GM19463 (cell line): ENCODE results near the gene APOL1.

Source experiments
- ATAC-seq: cut with Tn5 transposase; IDR thresholded peaks from one replicate; pipeline ENCODE4 v1.9.1; 2021; ENCODE audit warnings: mild to moderate bottlenecking, moderate library complexity; ENCODE audit not compliant: unreplicated experiment

The APOL1 gene

DNA sequence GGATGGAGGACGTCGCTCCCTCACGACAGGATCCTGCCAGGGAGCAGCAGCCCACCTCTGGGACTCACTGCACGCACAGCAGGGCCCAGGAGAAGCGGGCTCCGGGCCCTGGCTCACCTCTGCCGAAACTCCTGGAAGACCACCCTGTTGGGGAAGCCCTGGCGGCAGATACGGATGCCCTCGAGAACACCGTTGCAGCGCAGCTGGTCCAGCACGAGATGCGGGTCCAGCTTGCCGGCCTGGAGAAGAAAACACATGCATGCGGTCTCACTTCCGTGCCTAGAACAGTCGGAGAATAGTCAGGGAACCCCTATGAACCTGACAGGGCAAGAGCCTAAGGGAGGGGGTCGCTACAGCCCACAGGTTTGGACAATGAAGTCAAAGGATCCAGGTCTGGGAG, 52.9 kb downstream of the APOL1 start:
- ATAC-seq, result no peak

DNA sequence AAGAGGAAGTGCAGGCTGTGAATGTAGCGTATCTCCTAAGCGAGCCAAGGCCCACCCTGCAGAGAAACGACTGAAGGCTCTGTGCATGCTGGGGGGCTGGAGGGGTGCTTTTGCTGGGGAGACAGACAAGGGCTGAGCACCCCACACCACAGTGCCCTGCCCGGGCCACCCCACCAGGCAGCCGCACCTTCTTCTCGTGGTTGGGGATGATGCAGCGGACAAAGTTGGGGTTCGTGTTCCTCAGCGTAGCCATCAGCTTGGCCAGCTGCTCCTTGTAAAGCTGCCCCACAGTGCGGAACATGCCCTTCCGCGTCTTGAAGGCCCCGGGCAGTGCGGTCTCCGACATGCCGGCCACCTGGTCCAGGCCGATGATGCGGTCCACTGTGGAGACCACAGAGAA, 53.3 kb downstream of the APOL1 start:
- no peak for ATAC-seq

DNA sequence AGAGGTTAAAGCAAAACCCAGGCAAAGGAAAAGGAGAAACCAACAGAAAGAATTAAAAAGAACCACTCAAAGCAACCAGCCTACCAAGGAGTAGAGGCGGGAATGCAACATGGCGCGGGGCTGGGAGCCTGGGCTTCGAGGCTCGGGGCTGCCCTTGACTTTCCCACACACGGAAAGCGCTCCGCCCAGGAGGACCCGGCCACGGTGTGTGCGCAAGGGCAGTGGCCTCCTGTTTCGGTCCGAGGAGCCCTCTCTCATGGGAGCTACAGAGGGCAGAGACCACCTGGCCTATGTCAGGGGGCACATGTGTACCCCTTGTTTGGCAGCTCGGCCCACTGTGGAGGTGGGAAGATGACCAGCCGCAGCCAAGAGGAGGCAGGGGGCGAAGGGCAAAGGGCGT, 55.9 kb downstream of the APOL1 start:
- ATAC-seq, result no peak

DNA sequence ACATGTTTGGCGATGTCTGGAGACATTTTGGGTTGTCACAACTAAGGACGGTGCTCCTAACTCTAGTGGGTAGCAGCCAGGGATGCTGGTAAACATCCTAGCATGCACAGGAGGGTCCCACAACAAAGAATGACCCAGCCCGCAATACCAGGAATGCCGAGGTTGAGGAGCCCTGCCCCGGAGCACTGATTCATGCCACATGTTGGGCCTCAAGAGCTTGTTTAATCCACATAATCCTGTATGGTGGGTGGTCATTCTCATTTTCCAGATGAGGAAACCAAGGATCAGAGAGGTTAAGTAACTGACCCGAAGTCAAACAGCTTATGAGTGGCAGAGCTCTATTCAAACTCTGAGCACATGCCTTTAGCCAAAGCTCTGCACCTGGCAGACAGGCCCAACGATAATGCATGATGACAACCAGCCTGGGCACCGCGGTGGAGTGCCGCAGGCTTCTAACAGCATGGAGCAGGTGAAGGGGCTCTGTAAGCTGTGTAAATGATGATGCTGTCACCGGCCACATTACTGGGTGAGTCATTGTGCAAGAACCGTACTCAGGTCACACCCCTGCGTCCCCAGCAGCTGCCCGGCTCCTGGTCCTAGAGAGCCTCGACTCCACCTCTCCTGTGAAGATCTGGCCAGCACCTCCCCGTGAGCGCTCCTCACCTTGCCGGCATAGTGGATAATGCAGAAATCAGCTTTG, 58.6 kb downstream of the APOL1 start:
- no peak for ATAC-seq

DNA sequence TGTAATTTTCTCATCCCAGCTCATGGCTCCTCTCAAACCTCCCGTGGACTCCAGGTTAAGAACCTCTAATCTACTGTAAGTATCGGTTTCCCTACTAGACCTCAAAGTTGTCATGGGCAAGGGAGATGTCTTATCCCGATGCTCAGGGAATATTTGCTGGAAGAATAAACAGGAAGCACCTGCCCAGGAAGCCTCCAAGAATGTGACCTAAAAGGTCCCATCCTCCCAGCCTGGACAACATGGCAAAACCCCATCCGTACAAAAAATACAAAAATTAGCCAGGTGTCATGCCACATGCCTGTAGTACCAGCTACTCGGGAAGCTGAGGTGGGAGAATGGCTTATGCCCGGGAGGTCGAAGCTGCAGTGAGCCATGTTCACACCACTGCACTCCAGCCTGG, 62.4 kb downstream of the APOL1 start:
- ATAC-seq, result no peak

DNA sequence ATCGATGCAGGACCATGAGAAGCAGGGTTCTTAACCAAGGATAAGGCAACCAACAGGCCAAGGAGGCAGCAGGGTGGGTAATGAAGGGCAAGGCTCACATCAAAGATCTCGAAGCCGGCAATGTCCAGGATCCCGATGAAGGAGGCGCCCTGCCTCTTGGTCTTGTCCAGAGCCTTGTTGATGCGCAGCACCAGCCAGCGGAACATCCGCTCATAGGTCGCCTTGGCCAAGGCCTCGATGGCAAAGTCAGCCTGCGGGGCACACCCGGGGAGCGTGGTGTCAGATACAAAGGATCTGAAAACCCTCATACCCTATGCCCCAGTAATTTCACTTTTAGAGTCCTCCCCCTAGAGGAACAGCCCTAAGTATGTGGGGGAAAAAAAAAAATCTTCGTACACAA, 63.5 kb downstream of the APOL1 start:
- ATAC-seq, result no peak
